Neural progenitor cell (in vitro differentiated cells): ENCODE measurements around the gene ULK4.

Experiments
- CTCF ChIP-seq: fragments of 200-600 bp; sonication (generic); IDR thresholded peaks from 2 replicates; pipeline ENCODE4 v1.5.1; 2017; ENCODE audit warnings: antibody characterized with exemption, mild to moderate bottlenecking
- EZH2 ChIP-seq: fragments of 200-600 bp; sonication (generic); IDR thresholded peaks from 2 replicates; pipeline ENCODE4 v1.6.1; 2017; ENCODE audit warnings: antibody characterized with exemption, mild to moderate bottlenecking, moderate library complexity
- EZH2phosphoT487 ChIP-seq: fragments of 200-600 bp; sonication (generic); IDR thresholded peaks from 2 replicates; pipeline ENCODE4 v1.6.1; 2017; ENCODE audit warnings: antibody characterized with exemption

GRCh38 chr3:41331041-41331440 is 630.9 kb downstream of the ULK4 start:
- TF ChIP-seq CTCF (no peak), EZH2phosphoT487 (no peak), EZH2 (no peak)
